HCT116 (cell line): Measurements from ENCODE around the gene TNRC18. TPM values are rescaled to one million over a fixed set of nuclear protein-coding genes. Genes with fewer than 3 reads are reported as not detected.

Experiments used
- ATAC-seq: fragments of 200-7000 bp; cut with Tn5 transposase; 2 replicates; pipeline ENCODE4 v1.9.1; 2020; ENCODE audit warnings: mild to moderate bottlenecking, moderate library complexity
- BruUV-seq: library from RNA; stranded (reverse); fragments of 400-500 nt; replicated peaks from 2 replicates; lab custom pipeline; 2021; lab: Mats Ljungman, UMichigan
- CTCF ChIA-PET: fragments of 300-600 bp; sonication (Branson Sonifier 250); formaldehyde crosslinking; loops from one replicate; lab custom pipeline; 2021; ENCODE audit warnings: antibody characterized with exemption; lab: Charles Lee
- POLR2A ChIA-PET: fragments of 300-600, 350-600 bp; sonication (Branson Sonifier 250); formaldehyde crosslinking; loops from one replicate; lab custom pipeline; 2021; ENCODE audit warnings: antibody characterized with exemption; lab: Charles Lee
- RAD21 ChIA-PET, 2 experiments: fragments of 300-600 bp; sonication (Branson Sonifier 250); formaldehyde crosslinking; loops; one replicate each; lab custom pipeline; 2023; ENCODE audit warnings: low total read pairs in 2 of 2; ENCODE audit not compliant: uncharacterized antibody in 2 of 2, unreplicated experiment in 2 of 2, low non-redundant PET in 1 of 2; lab: Charles Lee
- DNase-seq: peaks from one replicate; pipeline ENCODE4 v3.0.0-alpha.2; 2010; ENCODE audit warnings: low read depth, low spot score
- H2AFZ ChIP-seq: fragments of 200-600 bp; shearing (Covaris generic), sonication (generic); 2 replicates; pipeline ENCODE4 v1.6.1; 2017; ENCODE audit warnings: low read depth, mixed run types, mixed read lengths, antibody characterized with exemption, low read length; ENCODE audit not compliant: poor library complexity, severe bottlenecking
- H3K27ac ChIP-seq: 2 replicates; pipeline ENCODE4 v1.5.1; 2012; ENCODE audit warnings: low read depth, low read length
- H3K27me3 ChIP-seq: fragments of 200-600 bp; sonication (generic); 2 replicates; pipeline ENCODE4 v1.6.1; 2016; ENCODE audit warnings: mixed run types, low read length, mixed read lengths; ENCODE audit not compliant: insufficient read depth
- H3K36me3 ChIP-seq, 2 experiments: fragments of 200-500 bp in 1 of 2; fragments of 200-600 bp in 1 of 2; sonication (Bioruptor generic) in 1 of 2; sonication (generic) in 1 of 2; 2 replicates each; pipeline versions ENCODE4 v1.5.1 to v1.6.1; 2014 to 2016; ENCODE audit warnings: low read length in 2 of 2, inconsistent platforms in 1 of 2, mixed read lengths in 1 of 2, mixed run types in 1 of 2; ENCODE audit not compliant: insufficient read depth in 2 of 2, control insufficient read depth in 1 of 2
- H3K4me1 ChIP-seq, 2 experiments: fragments of 200-600 bp in 1 of 2; sonication (generic) in 1 of 2; 2 replicates each; pipeline versions ENCODE4 v1.5.1 to v1.6.1; 2012 to 2017; ENCODE audit warnings: low read length in 2 of 2, inconsistent platforms in 1 of 2, mild to moderate bottlenecking in 1 of 2, mixed read lengths in 1 of 2, mixed run types in 1 of 2, moderate library complexity in 1 of 2; ENCODE audit not compliant: insufficient read depth in 2 of 2, control insufficient read depth in 1 of 2
- H3K4me2 ChIP-seq: fragments of 200-600 bp; sonication (generic); 2 replicates; pipeline ENCODE4 v1.6.1; 2017; ENCODE audit warnings: mixed run types, low read length, mixed read lengths
- H3K4me3 ChIP-seq, 2 experiments: fragments of 200-600 bp in 1 of 2; sonication (generic) in 1 of 2; replicated peaks in 1 of 2; 2 replicates each; pipeline ENCODE4 v1.5.1; 2011 to 2016; ENCODE audit warnings: low read length in 2 of 2, control low read depth in 1 of 2, low read depth in 1 of 2, mild to moderate bottlenecking in 1 of 2, mixed read lengths in 1 of 2, mixed run types in 1 of 2
- H3K79me2 ChIP-seq: fragments of 200-600 bp; sonication (generic); 2 replicates; pipeline ENCODE4 v1.6.1; 2017; ENCODE audit warnings: mild to moderate bottlenecking, mixed run types, low read length, moderate library complexity, mixed read lengths; ENCODE audit not compliant: insufficient read depth
- H3K9ac ChIP-seq: fragments of 200-600 bp; sonication (generic); 2 replicates; pipeline ENCODE4 v1.6.1; 2016; ENCODE audit warnings: low read length, mixed read lengths
- H3K9me2 ChIP-seq: fragments of 200-600 bp; sonication (generic), shearing (Covaris generic); 2 replicates; pipeline ENCODE4 v1.6.1; 2017; ENCODE audit warnings: mixed run types, mild to moderate bottlenecking, moderate library complexity; ENCODE audit not compliant: insufficient read depth
- H3K9me3 ChIP-seq, 2 experiments: fragments of 200-500 bp in 1 of 2; fragments of 200-600 bp in 1 of 2; sonication (Bioruptor generic) in 1 of 2; sonication (generic) in 1 of 2; 2 replicates each; pipeline ENCODE4 v1.6.1; 2014 to 2017; ENCODE audit warnings: low read length in 2 of 2, mixed read lengths in 2 of 2, inconsistent platforms in 1 of 2, low read depth in 1 of 2, mild to moderate bottlenecking in 1 of 2, mixed run types in 1 of 2, moderate library complexity in 1 of 2; ENCODE audit not compliant: control insufficient read depth in 1 of 2, insufficient read depth in 1 of 2
- H4K20me1 ChIP-seq: fragments of 200-600 bp; sonication (generic), shearing (Covaris generic); 2 replicates; pipeline ENCODE4 v1.6.1; 2017; ENCODE audit warnings: mixed run types, mild to moderate bottlenecking, moderate library complexity; ENCODE audit not compliant: insufficient read depth
- CEBPB ChIP-seq: IDR thresholded peaks from 2 replicates; pipeline ENCODE4 v1.6.1; 2012; ENCODE audit warnings: low read depth
- EGR1 ChIP-seq: IDR thresholded peaks from 2 replicates; pipeline ENCODE4 v1.6.1; 2012; ENCODE audit warnings: low read depth
- EZH2 ChIP-seq: fragments of 200-600 bp; sonication (generic); IDR thresholded peaks from 2 replicates; pipeline ENCODE4 v1.6.1; 2017; ENCODE audit warnings: antibody characterized with exemption, mixed run types
- EZH2phosphoT487 ChIP-seq: fragments of 200-600 bp; IDR thresholded peaks from 2 replicates; pipeline ENCODE4 v1.6.1; 2018; ENCODE audit warnings: antibody characterized with exemption, borderline replicate concordance
- FOSL1 ChIP-seq: IDR thresholded peaks from 2 replicates; pipeline ENCODE4 v1.6.1; 2012; ENCODE audit warnings: low read depth
- JUND ChIP-seq: IDR thresholded peaks from 2 replicates; pipeline ENCODE4 v1.6.1; 2012
- POLR2AphosphoS5 ChIP-seq: IDR thresholded peaks from 2 replicates; pipeline ENCODE4 v1.6.1; 2011; ENCODE audit warnings: mild to moderate bottlenecking, low read depth, low read length, moderate library complexity
- SIN3A ChIP-seq: IDR thresholded peaks from 2 replicates; pipeline ENCODE4 v1.6.1; 2012; ENCODE audit warnings: low read depth
- TCF7L2 ChIP-seq: IDR thresholded peaks from 2 replicates; pipeline ENCODE4 v1.7.0; 2011; ENCODE audit warnings: borderline replicate concordance, inconsistent platforms; ENCODE audit not compliant: insufficient read depth, insufficient read length; ENCODE audit errors: extremely low read depth
- YY1 ChIP-seq: IDR thresholded peaks from 2 replicates; pipeline ENCODE4 v1.6.1; 2011; ENCODE audit warnings: low read length, low read depth, moderate library complexity, mild to moderate bottlenecking; ENCODE audit not compliant: insufficient replicate concordance; ENCODE audit errors: extremely low read depth
- ZFX ChIP-seq: fragments of 450-650 bp; IDR thresholded peaks from 2 replicates; pipeline ENCODE4 v1.6.1; 2017
- intact Hi-C: fragments of 100-400 bp; cut with micrococcal nuclease; formaldehyde crosslinking; loops from 2 replicates; pipeline ENCODE4 v1.10.0; 2022
- total RNA-seq: library from RNA; stranded (reverse); gene quantifications from one replicate; pipeline ENCODE4 v1.2.1, GENCODE V29; 2021; ENCODE audit not compliant: unreplicated experiment
- TF ChIP-seq, protein P1 (sequence below): IDR thresholded peaks from 2 replicates; pipeline ENCODE4 v1.6.1; 2012
- TF ChIP-seq, protein P2 (sequence below), 3 experiments: fragments of 200-600 bp in 1 of 3; sonication (generic) in 1 of 3; IDR thresholded peaks in 2 of 3; conservative IDR thresholded peaks in 1 of 3; 2 replicates each; pipeline ENCODE4 v1.5.1; 2012 to 2017; ENCODE audit warnings: low read depth in 2 of 3, low read length in 2 of 3, antibody characterized with exemption in 1 of 3, borderline replicate concordance in 1 of 3, control low read depth in 1 of 3, mild to moderate bottlenecking in 1 of 3, mixed read lengths in 1 of 3, mixed run types in 1 of 3, moderate library complexity in 1 of 3; ENCODE audit not compliant: insufficient read depth in 1 of 3
- TF ChIP-seq, protein P3 (sequence below): IDR thresholded peaks from 2 replicates; pipeline ENCODE4 v1.6.1; 2012; ENCODE audit warnings: low read depth
- TF ChIP-seq, protein P4 (sequence below): IDR thresholded peaks from 2 replicates; pipeline ENCODE4 v1.6.1; 2012

TNRC18 gene
- total RNA-seq, 1 experiment from 2014 or later = 101 TPM

DNA sequence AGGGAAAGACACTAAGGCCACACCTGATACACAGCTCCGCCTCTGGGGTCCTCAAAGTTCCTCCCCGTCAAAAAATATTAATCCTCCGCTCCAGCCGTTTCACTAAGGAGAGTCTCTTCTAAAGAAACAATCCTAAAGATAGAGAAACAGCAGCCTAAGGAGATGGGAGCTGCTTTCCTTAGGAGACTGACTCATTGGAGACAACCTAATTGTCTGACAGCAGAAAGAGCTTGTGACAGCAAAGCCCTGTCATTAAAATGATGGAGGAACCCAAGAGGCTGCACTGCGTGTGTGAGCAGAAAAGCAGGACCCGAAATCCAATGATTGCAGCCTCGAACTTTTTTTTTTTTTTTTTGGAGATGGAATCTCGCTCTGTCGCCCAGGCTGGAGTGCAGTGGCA is 44.0 kb upstream of the TNRC18 start:
- CTCF ChIA-PET = no interaction called here
- no peak for TF ChIP-seq FOSL1
- TF ChIP-seq, protein P1, sequence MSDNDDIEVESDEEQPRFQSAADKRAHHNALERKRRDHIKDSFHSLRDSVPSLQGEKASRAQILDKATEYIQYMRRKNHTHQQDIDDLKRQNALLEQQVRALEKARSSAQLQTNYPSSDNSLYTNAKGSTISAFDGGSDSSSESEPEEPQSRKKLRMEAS = no peak
- TF ChIP-seq, protein P2, sequence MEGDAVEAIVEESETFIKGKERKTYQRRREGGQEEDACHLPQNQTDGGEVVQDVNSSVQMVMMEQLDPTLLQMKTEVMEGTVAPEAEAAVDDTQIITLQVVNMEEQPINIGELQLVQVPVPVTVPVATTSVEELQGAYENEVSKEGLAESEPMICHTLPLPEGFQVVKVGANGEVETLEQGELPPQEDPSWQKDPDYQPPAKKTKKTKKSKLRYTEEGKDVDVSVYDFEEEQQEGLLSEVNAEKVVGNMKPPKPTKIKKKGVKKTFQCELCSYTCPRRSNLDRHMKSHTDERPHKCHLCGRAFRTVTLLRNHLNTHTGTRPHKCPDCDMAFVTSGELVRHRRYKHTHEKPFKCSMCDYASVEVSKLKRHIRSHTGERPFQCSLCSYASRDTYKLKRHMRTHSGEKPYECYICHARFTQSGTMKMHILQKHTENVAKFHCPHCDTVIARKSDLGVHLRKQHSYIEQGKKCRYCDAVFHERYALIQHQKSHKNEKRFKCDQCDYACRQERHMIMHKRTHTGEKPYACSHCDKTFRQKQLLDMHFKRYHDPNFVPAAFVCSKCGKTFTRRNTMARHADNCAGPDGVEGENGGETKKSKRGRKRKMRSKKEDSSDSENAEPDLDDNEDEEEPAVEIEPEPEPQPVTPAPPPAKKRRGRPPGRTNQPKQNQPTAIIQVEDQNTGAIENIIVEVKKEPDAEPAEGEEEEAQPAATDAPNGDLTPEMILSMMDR (IDR thresholded peaks at IDR 0.05 in 2 of 3, conservative IDR thresholded peaks at IDR 0.05 in 1 of 3; ENCODE audit: borderline replicate concordance in 1 of 3, insufficient read depth in 1 of 3, low read depth in 2 of 3, low read length in 2 of 3) = no peak
- TF ChIP-seq POLR2AphosphoS5 = no peak
- no peak for TF ChIP-seq YY1
- no peak for TF ChIP-seq SIN3A
- no peak for TF ChIP-seq EGR1
- TF ChIP-seq CEBPB = no peak
- no peak for TF ChIP-seq ZFX
- TF ChIP-seq, protein P3, sequence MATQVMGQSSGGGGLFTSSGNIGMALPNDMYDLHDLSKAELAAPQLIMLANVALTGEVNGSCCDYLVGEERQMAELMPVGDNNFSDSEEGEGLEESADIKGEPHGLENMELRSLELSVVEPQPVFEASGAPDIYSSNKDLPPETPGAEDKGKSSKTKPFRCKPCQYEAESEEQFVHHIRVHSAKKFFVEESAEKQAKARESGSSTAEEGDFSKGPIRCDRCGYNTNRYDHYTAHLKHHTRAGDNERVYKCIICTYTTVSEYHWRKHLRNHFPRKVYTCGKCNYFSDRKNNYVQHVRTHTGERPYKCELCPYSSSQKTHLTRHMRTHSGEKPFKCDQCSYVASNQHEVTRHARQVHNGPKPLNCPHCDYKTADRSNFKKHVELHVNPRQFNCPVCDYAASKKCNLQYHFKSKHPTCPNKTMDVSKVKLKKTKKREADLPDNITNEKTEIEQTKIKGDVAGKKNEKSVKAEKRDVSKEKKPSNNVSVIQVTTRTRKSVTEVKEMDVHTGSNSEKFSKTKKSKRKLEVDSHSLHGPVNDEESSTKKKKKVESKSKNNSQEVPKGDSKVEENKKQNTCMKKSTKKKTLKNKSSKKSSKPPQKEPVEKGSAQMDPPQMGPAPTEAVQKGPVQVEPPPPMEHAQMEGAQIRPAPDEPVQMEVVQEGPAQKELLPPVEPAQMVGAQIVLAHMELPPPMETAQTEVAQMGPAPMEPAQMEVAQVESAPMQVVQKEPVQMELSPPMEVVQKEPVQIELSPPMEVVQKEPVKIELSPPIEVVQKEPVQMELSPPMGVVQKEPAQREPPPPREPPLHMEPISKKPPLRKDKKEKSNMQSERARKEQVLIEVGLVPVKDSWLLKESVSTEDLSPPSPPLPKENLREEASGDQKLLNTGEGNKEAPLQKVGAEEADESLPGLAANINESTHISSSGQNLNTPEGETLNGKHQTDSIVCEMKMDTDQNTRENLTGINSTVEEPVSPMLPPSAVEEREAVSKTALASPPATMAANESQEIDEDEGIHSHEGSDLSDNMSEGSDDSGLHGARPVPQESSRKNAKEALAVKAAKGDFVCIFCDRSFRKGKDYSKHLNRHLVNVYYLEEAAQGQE = no peak
- no peak for TF ChIP-seq JUND
- TF ChIP-seq, protein P4, sequence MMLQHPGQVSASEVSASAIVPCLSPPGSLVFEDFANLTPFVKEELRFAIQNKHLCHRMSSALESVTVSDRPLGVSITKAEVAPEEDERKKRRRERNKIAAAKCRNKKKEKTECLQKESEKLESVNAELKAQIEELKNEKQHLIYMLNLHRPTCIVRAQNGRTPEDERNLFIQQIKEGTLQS = no peak
- TF ChIP-seq EZH2 = no peak
- no peak for TF ChIP-seq EZH2phosphoT487
- no peak for TF ChIP-seq TCF7L2
- H3K9me3 ChIP-seq = no peaks in the 10 kb centered on the region
- no peak overlapping the region for H3K27ac ChIP-seq
- no peak overlapping the region for H3K4me2 ChIP-seq
- no peaks in the 10 kb centered on the region for H4K20me1 ChIP-seq
- intact Hi-C loops = no loop called here
- POLR2A ChIA-PET = no interaction called here
- no peaks in the 10 kb centered on the region for H3K27me3 ChIP-seq
- H3K9ac ChIP-seq = no peak overlapping the region
- ATAC-seq = no peak
- H3K4me1 ChIP-seq = no peaks in the 10 kb centered on the region
- H3K9me2 ChIP-seq = no peaks in the 10 kb centered on the region
- H3K4me3 ChIP-seq = no peak overlapping the region
- DNase-seq = no peak
- H3K36me3 ChIP-seq = no peaks in the 10 kb centered on the region
- H2AFZ ChIP-seq = no peak overlapping the region
- H3K79me2 ChIP-seq = no peaks in the 10 kb centered on the region
- BruUV-seq = no TSS peak
- RAD21 ChIA-PET = no interaction called here
